IPS DF 6.9 (cell line): ENCODE measurements around the gene ZNF618.
"Not testable (repeated sequence)": the region's sequence is repeated elsewhere in the genome, so short reads cannot be mapped to it uniquely, and the experiment has no call there.

Experiments
- DNase-seq: peaks from one replicate; pipeline ENCODE4 v3.0.0-alpha.2; 2013; ENCODE audit warnings: low read depth, low spot score
- H3K27ac ChIP-seq: one replicate; pipeline ENCODE4 v1.5.1; 2013; ENCODE audit warnings: low read length, control low read depth
- H3K27me3 ChIP-seq: 2 replicates; pipeline ENCODE4 v1.6.1; 2013; ENCODE audit warnings: mild to moderate bottlenecking, low read length; ENCODE audit not compliant: control insufficient read depth, insufficient read depth
- H3K36me3 ChIP-seq: 2 replicates; pipeline ENCODE4 v1.6.1; 2013; ENCODE audit warnings: low read length; ENCODE audit not compliant: control insufficient read depth, insufficient read depth
- H3K4me1 ChIP-seq: 2 replicates; pipeline ENCODE4 v1.6.1; 2013; ENCODE audit warnings: low read length; ENCODE audit not compliant: control insufficient read depth, insufficient read depth
- H3K4me3 ChIP-seq: 2 replicates; pipeline ENCODE4 v1.5.1; 2013; ENCODE audit warnings: mild to moderate bottlenecking, low read length
- H3K9me3 ChIP-seq: 2 replicates; pipeline ENCODE4 v1.6.1; 2013; ENCODE audit warnings: low read length, inconsistent platforms; ENCODE audit not compliant: control insufficient read depth, insufficient read depth
- WGBS: extraction: QIAGEN DNeasy Blood & Tissue Kit; methylation state at CpG from one replicate; pipeline ENCODE4 v1.1.7; 2013; ENCODE audit warnings: mixed read lengths, missing lambda C conversion rate; ENCODE audit not compliant: insufficient read length, insufficient coverage; 5-methylcytosine and 5-hydroxymethylcytosine counted together

ZNF618 gene

DNA sequence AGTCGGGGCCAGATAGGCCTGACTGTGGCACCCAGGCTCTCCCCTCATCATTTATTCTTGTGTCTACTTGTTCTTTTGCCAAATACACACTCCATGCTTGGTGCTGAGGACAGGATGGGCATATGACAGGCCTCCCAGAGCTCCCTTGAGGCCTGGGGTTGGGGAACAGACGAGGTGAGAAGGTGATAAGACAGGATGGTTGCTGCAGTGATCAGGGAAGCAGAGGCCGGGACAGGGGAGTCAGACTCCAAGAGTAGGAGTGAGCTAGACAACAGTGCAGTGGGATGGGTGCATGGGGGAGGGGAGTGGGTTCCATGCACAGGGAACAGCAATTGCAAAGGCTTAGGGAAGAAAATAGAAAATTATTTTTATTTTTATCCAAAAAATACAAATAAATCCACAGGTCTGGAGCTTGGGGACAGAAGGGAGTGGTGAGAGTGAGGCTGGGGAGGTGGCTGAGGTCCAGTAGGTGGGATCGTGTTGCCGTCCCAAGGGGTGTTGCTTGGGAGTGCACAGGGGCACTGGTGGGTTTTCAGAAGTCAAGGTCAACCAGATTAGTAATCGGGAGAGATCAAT, 205.4 kb downstream of the ZNF618 start:
- Histone ChIP-seq H3K9me3 (no peaks in the 10 kb centered on the region), H3K27ac (no peak overlapping the region), H3K27me3 (no peaks in the 10 kb centered on the region), H3K4me3 (no peak overlapping the region), H3K36me3 (no peaks in the 10 kb centered on the region), H3K4me1 (no peaks in the 10 kb centered on the region; the same call in 1 of the 2 replicates)
- DNase-seq = no peak
- no CpG with 5 or more reads among the region's 6 CpGs for WGBS

DNA sequence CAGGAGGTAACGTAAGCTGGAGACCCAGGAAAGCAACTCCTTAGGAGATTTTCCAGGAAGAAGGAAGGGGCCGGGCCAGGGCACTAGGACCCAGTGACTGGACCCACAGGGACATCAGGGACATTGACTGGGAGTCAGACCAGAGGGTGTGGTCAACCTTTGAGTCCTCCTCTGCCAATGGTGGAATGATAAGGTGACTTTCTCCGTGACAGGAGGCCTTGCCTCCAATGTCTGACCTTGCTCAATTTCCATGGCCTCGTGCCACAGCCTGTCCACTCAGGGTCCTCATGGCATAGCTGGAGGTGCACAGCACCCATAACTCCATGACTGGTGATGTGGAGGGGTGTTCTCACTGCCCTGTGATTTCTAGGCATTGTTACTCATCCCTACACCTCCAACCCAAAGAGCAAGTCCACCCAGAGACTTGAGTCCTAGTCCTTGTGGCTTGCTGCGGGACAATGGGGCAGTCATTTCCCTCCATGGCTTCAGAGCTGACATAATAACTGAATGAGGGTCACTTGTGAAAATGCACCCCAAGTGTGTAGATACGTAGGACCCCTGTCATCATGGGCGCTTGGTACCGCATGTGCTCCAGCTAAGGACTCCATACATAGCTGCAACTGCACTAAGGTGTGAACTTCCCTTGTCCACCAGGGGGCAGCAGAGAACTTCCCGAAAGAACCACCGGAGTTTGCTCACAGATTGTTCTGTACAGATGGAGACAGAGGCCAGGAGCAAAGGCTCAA, 206.1 kb downstream of the ZNF618 start:
- DNase-seq = peak; percentile 79
- Histone ChIP-seq H3K4me3 (no peak overlapping the region), H3K9me3 (no peaks in the 10 kb centered on the region), H3K27me3 (no peaks in the 10 kb centered on the region), H3K4me1 (no peaks in the 10 kb centered on the region; the same call in 1 of the 2 replicates), H3K36me3 (no peaks in the 10 kb centered on the region), H3K27ac (no peak overlapping the region)
- no CpG with 5 or more reads among the region's 10 CpGs for WGBS

DNA sequence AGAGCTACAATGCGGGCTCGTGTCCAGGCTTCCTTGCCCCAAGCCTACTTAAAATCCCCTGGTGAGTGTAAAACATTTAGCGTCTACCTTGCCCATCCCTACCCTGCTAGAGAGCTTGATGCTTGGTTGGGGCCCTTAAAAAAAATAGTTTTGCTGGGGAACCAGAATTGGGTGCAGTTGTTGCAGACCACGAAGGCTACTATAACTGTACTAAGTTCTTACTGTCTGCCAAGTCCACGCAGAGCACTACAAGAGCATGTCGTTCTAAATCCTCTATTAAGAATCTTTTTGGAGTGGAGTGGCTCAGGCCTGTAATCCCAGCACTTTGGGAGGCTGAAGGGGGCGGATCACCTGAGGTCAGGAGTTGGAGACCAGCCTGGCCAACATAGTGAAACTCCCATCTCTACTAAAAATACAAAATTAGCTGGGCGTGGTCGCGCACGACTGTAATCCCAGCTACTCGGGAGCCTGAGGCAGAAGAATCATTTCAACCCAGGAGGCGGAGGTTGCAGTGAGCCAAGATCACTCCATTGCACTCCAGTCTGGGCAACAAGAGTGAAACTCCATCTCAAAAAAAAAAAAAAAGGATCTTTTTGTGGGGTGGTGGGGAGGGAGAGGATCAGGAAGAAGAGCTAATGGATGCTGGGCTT, 206.8 kb downstream of the ZNF618 start:
- not testable (repeated sequence) for H3K36me3 ChIP-seq, DNase-seq, H3K27ac ChIP-seq, H3K4me3 ChIP-seq, H3K27me3 ChIP-seq, H3K4me1 ChIP-seq, H3K9me3 ChIP-seq
- no CpG with 5 or more reads among the region's 13 CpGs for WGBS

- WGBS = no CpG with 5 or more reads among the region's 6 CpGs
- no peaks in the 10 kb centered on the region for H3K36me3 ChIP-seq
- no peaks in the 10 kb centered on the region for H3K27me3 ChIP-seq
- no peaks in the 10 kb centered on the region for H3K9me3 ChIP-seq
- no peak overlapping the region for H3K4me3 ChIP-seq
- no peak overlapping the region for H3K27ac ChIP-seq
- no peaks in the 10 kb centered on the region for H3K4me1 ChIP-seq
- no peak for DNase-seq
These were observed 207.6 kb downstream of the ZNF618 start for GRCh38 chr9:114083666-114084065.

- Histone ChIP-seq H3K27me3 (no peaks in the 10 kb centered on the region), H3K4me1 (no peaks in the 10 kb centered on the region), H3K36me3 (no peaks in the 10 kb centered on the region), H3K4me3 (no peak overlapping the region), H3K27ac (no peak overlapping the region), H3K9me3 (no peaks in the 10 kb centered on the region)
- no CpG with 5 or more reads among the region's 11 CpGs for WGBS
- no peak for DNase-seq
These were observed 208.4 kb downstream of the ZNF618 start for GRCh38 chr9:114084282-114085073.

DNA sequence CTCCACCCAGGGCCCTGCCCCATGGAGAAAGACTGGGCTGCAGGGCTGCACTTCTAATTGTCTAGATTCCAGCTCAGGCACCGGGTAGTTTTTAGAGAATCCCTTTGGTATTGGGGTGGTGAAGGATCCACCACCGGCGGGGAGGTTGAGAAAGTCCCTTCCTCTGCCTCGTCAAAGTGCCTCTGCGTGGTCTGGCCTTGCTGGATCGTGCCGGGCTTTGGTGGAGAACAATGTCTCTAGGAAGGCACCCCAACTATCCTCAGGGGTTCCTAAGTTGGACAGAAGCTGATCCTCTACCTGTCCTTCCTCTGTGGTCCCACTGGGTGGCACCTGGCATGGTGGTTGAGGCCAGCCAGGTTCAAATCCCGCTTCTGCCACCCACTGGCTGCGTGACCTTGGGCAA, 209.3 kb downstream of the ZNF618 start:
- no peak overlapping the region for H3K27ac ChIP-seq
- no peaks in the 10 kb centered on the region for H3K9me3 ChIP-seq
- no CpG with 5 or more reads among the region's 9 CpGs for WGBS
- DNase-seq = no peak
- no peaks in the 10 kb centered on the region for H3K27me3 ChIP-seq
- H3K4me1 ChIP-seq = no peaks in the 10 kb centered on the region
- H3K36me3 ChIP-seq = no peaks in the 10 kb centered on the region
- H3K4me3 ChIP-seq = no peak overlapping the region

- H3K27ac ChIP-seq = no peak overlapping the region
- DNase-seq = no peak
- no peaks in the 10 kb centered on the region for H3K36me3 ChIP-seq
- H3K4me3 ChIP-seq = no peak overlapping the region
- no CpG with 5 or more reads among the region's 6 CpGs for WGBS
- H3K27me3 ChIP-seq = no peaks in the 10 kb centered on the region
- no peaks in the 10 kb centered on the region for H3K4me1 ChIP-seq
- no peaks in the 10 kb centered on the region for H3K9me3 ChIP-seq
These were observed 209.9 kb downstream of the ZNF618 start for GRCh38 chr9:114086009-114086408.

DNA sequence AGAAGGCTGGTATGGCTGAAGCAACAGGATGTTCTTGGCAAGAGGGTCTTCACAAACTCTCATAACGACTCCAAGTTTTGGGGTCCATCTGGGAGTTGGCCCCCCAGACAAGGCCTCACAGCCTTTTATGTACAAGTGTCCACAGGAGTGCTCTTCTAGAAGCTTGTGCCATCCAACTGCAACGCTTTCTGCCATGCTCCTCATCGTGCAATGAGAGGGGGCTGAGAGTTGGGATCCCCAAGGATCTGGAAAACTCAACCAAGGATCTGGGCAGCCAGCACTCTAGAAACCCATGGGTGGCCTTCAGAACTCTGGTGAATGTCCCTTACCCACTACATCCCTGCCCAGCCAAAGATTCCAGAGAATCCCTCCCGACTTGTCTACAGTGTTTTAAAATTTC, 210.5 kb downstream of the ZNF618 start:
- DNase-seq = no peak
- no CpG with 5 or more reads among the region's 4 CpGs for WGBS
- H3K36me3 ChIP-seq = no peaks in the 10 kb centered on the region
- H3K9me3 ChIP-seq = no peaks in the 10 kb centered on the region
- no peaks in the 10 kb centered on the region for H3K4me1 ChIP-seq
- H3K4me3 ChIP-seq = no peak overlapping the region
- no peaks in the 10 kb centered on the region for H3K27me3 ChIP-seq
- no peak overlapping the region for H3K27ac ChIP-seq

GRCh38 chr9:114087721-114088120, 211.6 kb downstream of the ZNF618 start:
- WGBS = no CpG with 5 or more reads among the region's 7 CpGs
- Histone ChIP-seq H3K4me3 (no peak overlapping the region), H3K27me3 (no peaks in the 10 kb centered on the region), H3K4me1 (no peaks in the 10 kb centered on the region), H3K36me3 (no peaks in the 10 kb centered on the region), H3K9me3 (no peaks in the 10 kb centered on the region), H3K27ac (no peak overlapping the region)
- no peak for DNase-seq

- Histone ChIP-seq H3K36me3 (no peaks in the 10 kb centered on the region), H3K27ac (no peak overlapping the region), H3K4me1 (no peaks in the 10 kb centered on the region), H3K27me3 (no peaks in the 10 kb centered on the region), H3K4me3 (no peak overlapping the region), H3K9me3 (no peaks in the 10 kb centered on the region)
- WGBS = no CpG with 5 or more reads among the region's 7 CpGs
- no peak for DNase-seq
These were observed 212.6 kb downstream of the ZNF618 start for GRCh38 chr9:114088571-114089170.
